Mesenchymal stem cell (in vitro differentiated cells and primary cell): ENCODE data around the gene EVX2.

Source experiments
- DNase-seq: peaks from one replicate; pipeline ENCODE4 v3.0.0-alpha.2; 2013
- H2AFZ ChIP-seq: one replicate; pipeline ENCODE4 v1.6.1; 2013; ENCODE audit warnings: low read depth, mild to moderate bottlenecking, control low read depth, inconsistent platforms, low read length, moderate library complexity
- H2AK5ac ChIP-seq: 2 replicates; pipeline ENCODE4 v1.6.1; 2013; ENCODE audit warnings: low read length, moderate library complexity, mild to moderate bottlenecking, inconsistent platforms; ENCODE audit not compliant: severe bottlenecking
- H2BK120ac ChIP-seq: one replicate; pipeline ENCODE4 v1.6.1; 2013; ENCODE audit warnings: low read depth, mild to moderate bottlenecking, inconsistent platforms, low read length, moderate library complexity
- H2BK12ac ChIP-seq, 2 experiments: one replicate each; pipeline ENCODE4 v1.6.1; 2013; ENCODE audit warnings: inconsistent platforms in 2 of 2, low read length in 2 of 2, mild to moderate bottlenecking in 2 of 2, moderate library complexity in 2 of 2, control low read depth in 1 of 2
- H2BK15ac ChIP-seq: one replicate; pipeline ENCODE4 v1.6.1; 2013; ENCODE audit warnings: mild to moderate bottlenecking, low read depth, inconsistent platforms; ENCODE audit not compliant: poor library complexity, severe bottlenecking
- H2BK5ac ChIP-seq: 2 replicates; pipeline ENCODE4 v1.6.1; 2013; ENCODE audit warnings: low read depth, mild to moderate bottlenecking, low read length, control low read depth, inconsistent platforms; ENCODE audit not compliant: poor library complexity, severe bottlenecking
- H3K14ac ChIP-seq, 2 experiments: one replicate each; pipeline ENCODE4 v1.6.1; 2013; ENCODE audit warnings: inconsistent platforms in 2 of 2, low read length in 2 of 2, control low read depth in 1 of 2, mild to moderate bottlenecking in 1 of 2, moderate library complexity in 1 of 2
- H3K18ac ChIP-seq, 2 experiments: one replicate each; pipeline ENCODE4 v1.6.1; 2013; ENCODE audit warnings: inconsistent platforms in 2 of 2, low read length in 2 of 2, control low read depth in 1 of 2, low read depth in 1 of 2, mild to moderate bottlenecking in 1 of 2
- H3K23ac ChIP-seq, 2 experiments: one replicate each; pipeline ENCODE4 v1.6.1; 2013; ENCODE audit warnings: inconsistent platforms in 2 of 2, low read length in 2 of 2, mild to moderate bottlenecking in 2 of 2, moderate library complexity in 2 of 2, control low read depth in 1 of 2
- H3K27ac ChIP-seq: 2 replicates; pipeline ENCODE4 v1.5.1; 2013; ENCODE audit warnings: mild to moderate bottlenecking, moderate library complexity, low read length, control low read depth, inconsistent platforms; ENCODE audit not compliant: poor library complexity, severe bottlenecking
- H3K27me3 ChIP-seq, 2 experiments: 2 replicates each; pipeline versions ENCODE4 v1.6.1 to v1.7.0; 2013; ENCODE audit warnings: low read length in 2 of 2, mild to moderate bottlenecking in 2 of 2, moderate library complexity in 2 of 2, control low read depth in 1 of 2, inconsistent platforms in 1 of 2; ENCODE audit not compliant: control insufficient read depth in 1 of 2, insufficient read depth in 1 of 2
- H3K36me3 ChIP-seq, 2 experiments: 2 replicates each; pipeline versions ENCODE4 v1.6.1 to v1.7.0; 2013; ENCODE audit warnings: low read length in 2 of 2, control low read depth in 1 of 2, inconsistent platforms in 1 of 2, low read depth in 1 of 2, mild to moderate bottlenecking in 1 of 2; ENCODE audit not compliant: insufficient read depth in 2 of 2, control insufficient read depth in 1 of 2
- H3K4ac ChIP-seq, 2 experiments: one replicate each; pipeline ENCODE4 v1.6.1; 2013; ENCODE audit warnings: inconsistent platforms in 2 of 2, low read length in 2 of 2, mild to moderate bottlenecking in 2 of 2, moderate library complexity in 2 of 2, control low read depth in 1 of 2, low read depth in 1 of 2
- H3K4me1 ChIP-seq: 2 replicates; pipeline ENCODE4 v1.6.1; 2013; ENCODE audit warnings: low read depth, low read length, control low read depth; ENCODE audit not compliant: control insufficient read depth, insufficient read depth
- H3K4me2 ChIP-seq: 2 replicates; pipeline ENCODE4 v1.6.1; 2013; ENCODE audit warnings: low read length, mild to moderate bottlenecking, inconsistent platforms; ENCODE audit not compliant: poor library complexity, severe bottlenecking
- H3K4me3 ChIP-seq, 2 experiments: 2 replicates each; pipeline versions ENCODE4 v1.5.1 to v1.7.0; 2013; ENCODE audit warnings: low read length in 2 of 2, mild to moderate bottlenecking in 2 of 2, control low read depth in 1 of 2, low read depth in 1 of 2; ENCODE audit not compliant: insufficient read depth in 1 of 2
- H3K79me1 ChIP-seq: replicated peaks from 2 replicates; pipeline ENCODE4 v1.6.1; 2013; ENCODE audit warnings: mild to moderate bottlenecking, control low read depth, low read length, inconsistent platforms; ENCODE audit not compliant: poor library complexity, severe bottlenecking
- H3K9ac ChIP-seq: 2 replicates; pipeline ENCODE4 v1.7.0; 2013; ENCODE audit warnings: mild to moderate bottlenecking, low read length, moderate library complexity
- H3K9me3 ChIP-seq: 2 replicates; pipeline ENCODE4 v1.7.0; 2013; ENCODE audit warnings: mild to moderate bottlenecking, low read length; ENCODE audit not compliant: control insufficient read depth
- H4K8ac ChIP-seq: one replicate; pipeline ENCODE4 v1.6.1; 2013; ENCODE audit warnings: inconsistent platforms, mild to moderate bottlenecking, low read length, moderate library complexity
- H4K91ac ChIP-seq: one replicate; pipeline ENCODE4 v1.6.1; 2013; ENCODE audit warnings: mild to moderate bottlenecking, low read length, inconsistent platforms
- WGBS: methylation state at CpG from one replicate; pipeline ENCODE4 v1.1.7; 2013; ENCODE audit warnings: mixed read lengths; 5-methylcytosine and 5-hydroxymethylcytosine counted together

Gene EVX2

DNA sequence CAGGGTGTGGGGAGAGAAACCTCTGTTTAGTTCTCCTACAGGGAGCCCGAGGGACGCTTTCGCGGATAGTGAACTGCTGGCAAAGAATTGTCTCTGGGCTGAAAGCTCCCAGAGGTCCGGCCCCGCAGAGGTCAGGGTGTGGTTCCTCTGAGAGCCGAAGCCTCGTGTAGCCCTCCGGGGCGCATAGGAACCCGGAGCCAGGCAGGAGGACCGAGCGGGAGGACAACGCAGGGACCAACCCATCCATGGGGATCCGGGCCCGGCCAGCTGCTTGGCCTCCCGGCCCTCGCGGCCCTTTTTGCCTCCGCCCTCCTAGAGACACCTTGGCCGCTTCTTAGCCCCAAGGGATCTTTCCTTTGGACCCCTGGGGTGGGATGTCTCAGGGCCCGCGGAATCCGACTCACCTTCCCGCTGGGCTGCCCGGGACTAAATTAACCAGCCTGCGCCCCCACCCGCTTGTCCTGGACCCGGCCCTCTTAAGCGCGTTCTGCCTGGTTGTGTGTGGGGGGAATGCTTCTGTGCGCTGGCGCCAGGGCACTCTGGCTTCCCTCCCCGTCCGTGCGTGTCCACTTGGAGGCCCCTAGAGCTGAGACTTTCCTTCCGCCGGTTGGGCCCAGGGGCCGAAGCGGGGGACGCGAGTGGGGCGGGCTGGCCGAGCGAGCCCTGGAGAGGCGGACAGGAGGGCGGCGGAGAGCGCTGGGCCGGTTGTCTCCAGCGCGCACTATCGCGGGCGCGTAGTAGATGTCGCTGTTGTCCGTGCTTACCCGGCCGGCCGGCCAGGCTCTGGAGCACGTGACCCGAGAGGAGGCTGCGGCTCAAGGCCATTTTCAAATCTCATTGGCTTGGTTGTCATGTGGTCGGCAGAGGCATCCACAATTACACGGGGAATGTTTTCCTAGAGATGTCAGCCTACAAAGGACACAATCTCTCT lies 32.4 kb upstream of the EVX2 start, which contains the start of gene HOXD10:
TSS of gene HOXD10 (plus strand) at position 896 of the 931 bp plus-strand sequence. CDS start 56 bp downstream, outside the sequence.
- Histone ChIP-seq H3K4me3 (peak within 1 kb of the TSS; percentile 18 to 70), H2BK120ac (no peak within 1 kb of the TSS), H3K4me1 (peaks cover 9% of the 10 kb centered on the region), H2BK15ac (no peak within 1 kb of the TSS), H3K79me1 (no peaks in the 10 kb centered on the region), H3K4ac (no peak within 1 kb of the TSS), H2BK5ac (no peak within 1 kb of the TSS), H3K27me3 (peaks cover 97 to 99% of the 10 kb centered on the region in 2 experiments), H4K8ac (no peak within 1 kb of the TSS), H3K9me3 (no peaks in the 10 kb centered on the region), H3K4me2 (no peak within 1 kb of the TSS), H3K18ac (no peak within 1 kb of the TSS), H3K9ac (peak within 1 kb of the TSS; percentile 43), H3K36me3 (no peaks in the 10 kb centered on the region), H2AFZ (no peak within 1 kb of the TSS), H2BK12ac (no peak within 1 kb of the TSS), H3K23ac (no peak within 1 kb of the TSS), H2AK5ac (no peak within 1 kb of the TSS), H4K91ac (no peak within 1 kb of the TSS), H3K14ac (no peak within 1 kb of the TSS), H3K27ac (no peak within 1 kb of the TSS)
- WGBS = 5% methylated on average over 66 of the region's 66 CpGs
- no peak for DNase-seq

DNA sequence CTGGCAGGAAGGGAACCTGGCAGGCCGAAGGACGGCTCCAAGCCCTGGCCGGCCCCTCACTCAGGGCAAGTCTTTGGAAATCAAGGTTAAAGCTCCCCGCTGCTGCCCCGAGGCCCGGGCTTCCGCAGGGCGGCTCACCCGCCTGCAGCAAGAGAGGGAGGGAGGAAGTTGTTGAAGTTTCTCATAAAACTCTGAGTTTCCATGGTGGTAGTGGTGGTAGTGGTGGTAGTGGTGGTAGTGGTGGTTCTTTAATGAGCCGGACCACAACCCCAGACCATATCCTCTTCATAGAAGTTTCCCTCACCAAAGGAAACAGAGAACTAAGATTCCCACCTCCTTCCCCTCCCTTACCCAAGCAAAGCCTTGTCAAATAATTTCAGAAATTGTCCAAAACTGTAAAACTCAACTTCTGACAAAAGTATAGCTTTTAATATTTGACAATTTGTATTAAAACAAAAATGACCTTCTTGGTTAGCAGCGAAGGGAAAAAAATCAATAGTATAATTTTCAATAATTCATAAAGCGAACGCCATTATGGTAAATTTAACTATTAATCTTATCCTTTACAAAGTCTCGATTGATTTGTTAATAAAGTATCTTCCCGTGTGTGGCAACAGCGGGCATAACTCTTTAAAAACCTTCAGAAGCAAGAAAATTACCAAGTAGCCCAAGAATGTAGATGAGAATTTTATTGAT lies 31.3 kb upstream of the EVX2 start:
- Histone ChIP-seq H2BK15ac (no peak overlapping the region), H3K9ac (no peak overlapping the region), H4K91ac (no peak overlapping the region), H3K18ac (no peak overlapping the region), H3K36me3 (no peaks in the 10 kb centered on the region), H3K4me1 (peaks cover 9% of the 10 kb centered on the region), H3K23ac (no peak overlapping the region), H2AK5ac (no peak overlapping the region), H4K8ac (no peak overlapping the region), H3K27me3 (peaks cover 97 to 99% of the 10 kb centered on the region in 2 experiments), H3K4ac (no peak overlapping the region), H3K9me3 (no peaks in the 10 kb centered on the region), H3K27ac (no peak overlapping the region), H3K4me2 (no peak overlapping the region), H3K14ac (no peak overlapping the region), H2BK120ac (no peak overlapping the region), H3K79me1 (no peaks in the 10 kb centered on the region), H2BK5ac (no peak overlapping the region), H2AFZ (no peak overlapping the region), H2BK12ac (no peak overlapping the region), H3K4me3 (no peak overlapping the region)
- no peak for DNase-seq
- WGBS = 0% methylated on average over 3 of the region's 16 CpGs

DNA sequence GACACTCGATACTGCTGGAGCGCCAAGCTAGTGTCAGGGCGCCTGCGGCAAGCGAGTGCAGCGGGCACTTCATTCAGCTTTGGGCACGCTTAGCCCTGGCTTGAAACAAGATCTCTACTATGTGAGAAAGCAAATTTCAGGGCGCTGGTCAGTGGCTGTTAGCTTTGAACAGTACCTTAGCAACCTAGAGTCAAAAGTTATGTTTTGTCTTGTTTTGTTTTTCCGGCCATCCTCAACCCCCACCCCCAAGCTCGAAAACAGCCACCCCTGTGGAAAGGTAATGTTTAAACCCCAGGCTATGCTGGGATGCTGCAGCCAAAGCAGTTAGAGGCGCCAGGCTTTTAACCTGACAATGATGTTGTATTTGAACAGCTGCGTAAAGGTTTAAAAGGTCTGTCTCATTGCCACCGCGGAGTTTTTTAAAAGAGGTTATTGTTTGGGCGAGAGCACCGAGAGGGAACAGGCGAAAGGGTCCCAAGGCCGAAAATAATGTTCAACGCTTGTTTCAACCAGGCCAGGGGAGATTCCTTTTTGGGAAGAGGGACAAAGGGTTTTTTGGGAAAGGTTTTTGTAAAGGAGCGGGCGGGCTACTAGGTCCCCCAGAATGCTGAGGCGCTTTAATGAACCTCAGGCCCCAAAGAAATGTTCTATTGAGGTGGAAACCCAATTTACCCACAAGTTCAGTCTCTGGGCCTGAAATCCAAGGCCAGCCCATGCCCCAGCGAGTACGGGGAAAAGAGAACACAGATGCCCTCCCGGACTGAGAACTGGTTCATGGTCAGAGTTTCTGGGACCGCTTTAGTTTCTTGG lies 30.6 kb upstream of the EVX2 start:
- Histone ChIP-seq H3K4me1 (peaks cover 9% of the 10 kb centered on the region), H3K27me3 (peaks cover 97 to 99% of the 10 kb centered on the region in 2 experiments), H2BK15ac (no peak overlapping the region), H3K14ac (no peak overlapping the region), H2BK5ac (no peak overlapping the region), H2AK5ac (no peak overlapping the region), H3K18ac (no peak overlapping the region), H3K36me3 (no peaks in the 10 kb centered on the region), H3K79me1 (no peaks in the 10 kb centered on the region), H3K4ac (no peak overlapping the region), H2BK12ac (no peak overlapping the region), H3K27ac (no peak overlapping the region), H3K9me3 (no peaks in the 10 kb centered on the region), H4K91ac (no peak overlapping the region), H2AFZ (no peak overlapping the region), H4K8ac (no peak overlapping the region), H3K23ac (no peak overlapping the region), H3K4me3 (no peak overlapping the region), H3K9ac (no peak overlapping the region), H3K4me2 (no peak overlapping the region), H2BK120ac (no peak overlapping the region)
- DNase-seq = no peak
- WGBS = 5% methylated on average over 24 of the region's 26 CpGs
